Muscle of leg (tissue), 11 donors: Measurements from ENCODE around the gene SORT1. TPM values are rescaled to one million over a fixed set of nuclear protein-coding genes. Genes with fewer than 3 reads are reported as not detected.

Source experiments
- DNase-seq: peaks from one replicate; pipeline ENCODE4 v3.0.0; 2013
- H3K27ac ChIP-seq: one replicate; pipeline ENCODE4 v1.5.1; 2013; ENCODE audit warnings: mild to moderate bottlenecking, low read length, control low read depth
- H3K27me3 ChIP-seq: one replicate; pipeline ENCODE4 v1.6.1; 2013; ENCODE audit warnings: low read length; ENCODE audit not compliant: control insufficient read depth, insufficient read depth
- H3K36me3 ChIP-seq: one replicate; pipeline ENCODE4 v1.6.1; 2013; ENCODE audit warnings: low read length; ENCODE audit not compliant: control insufficient read depth, insufficient read depth
- H3K4me1 ChIP-seq: one replicate; pipeline ENCODE4 v1.6.1; 2013; ENCODE audit warnings: low read length; ENCODE audit not compliant: control insufficient read depth, insufficient read depth
- H3K4me3 ChIP-seq: one replicate; pipeline ENCODE4 v1.5.1; 2013; ENCODE audit warnings: low read length, control low read depth
- H3K9me3 ChIP-seq: replicated peaks from 2 replicates; pipeline ENCODE4 v1.6.1; 2013; ENCODE audit warnings: low read depth, low read length; ENCODE audit not compliant: control insufficient read depth
- WGBS: methylation state at CpG from one replicate; pipeline ENCODE4 v1.1.5; 2013; ENCODE audit warnings: missing lambda C conversion rate; ENCODE audit not compliant: insufficient coverage; 5-methylcytosine and 5-hydroxymethylcytosine counted together
- polyA plus RNA-seq, 8 donors: library from polyadenylated mRNA; unstranded; fragments of 120-200 nt; gene quantifications; one replicate each; pipeline versions ENCODE4 v1.2.1 to v1.2.3, GENCODE V29; 2013; ENCODE audit warnings: inconsistent platforms in 1 of 8, low replicate concordance in 1 of 8; ENCODE audit not compliant: insufficient read length in 8 of 8, insufficient read depth in 1 of 8
- total RNA-seq: library from RNA; stranded (reverse); fragments of 120-200 nt; gene quantifications from one replicate; pipeline ENCODE4 v1.2.4, GENCODE V29; 2013

SORT1 gene
- total and polyA plus RNA-seq, 9 donors = 11.6 to 32.1 (median 24.5) TPM

DNA sequence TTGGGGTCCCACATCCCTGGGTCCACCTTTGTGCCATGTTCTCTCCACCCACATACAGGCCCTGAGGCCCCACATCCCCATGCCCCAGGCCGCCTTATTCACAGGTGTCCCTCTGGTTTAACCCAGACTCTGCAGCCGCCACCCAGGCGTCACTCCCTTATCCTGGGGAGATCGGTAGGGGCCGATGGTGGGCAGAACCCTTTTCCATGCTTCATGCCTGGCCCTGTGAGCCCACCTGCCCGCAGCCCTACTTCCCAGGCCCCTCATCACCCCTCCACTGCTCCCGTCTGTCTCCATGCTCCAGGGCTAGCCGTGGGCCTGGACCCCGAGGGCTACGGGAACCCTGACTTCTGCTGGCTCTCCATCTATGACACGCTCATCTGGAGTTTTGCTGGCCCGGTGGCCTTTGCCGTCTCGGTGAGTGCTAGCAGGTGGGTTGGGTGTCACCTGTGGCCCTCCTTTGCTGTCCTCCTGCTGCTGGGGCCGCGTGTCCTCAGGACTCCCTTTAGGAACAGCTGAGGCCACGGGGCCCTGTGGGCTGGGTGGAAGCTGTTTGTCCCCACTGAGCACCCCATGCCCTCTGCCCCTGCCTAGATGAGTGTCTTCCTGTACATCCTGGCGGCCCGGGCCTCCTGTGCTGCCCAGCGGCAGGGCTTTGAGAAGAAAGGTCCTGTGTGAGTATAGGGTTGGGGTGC lies 126.9 kb downstream of the SORT1 start:
- Histone ChIP-seq H3K4me1 (peaks cover 14% of the 10 kb centered on the region), H3K36me3 (peaks cover 12% of the 10 kb centered on the region), H3K9me3 (no peaks in the 10 kb centered on the region), H3K27me3 (no peaks in the 10 kb centered on the region), H3K4me3 (no peak overlapping the region), H3K27ac (no peak overlapping the region)
- WGBS = 93% methylated on average over 15 of the region's 20 CpGs
- DNase-seq = no peak

DNA sequence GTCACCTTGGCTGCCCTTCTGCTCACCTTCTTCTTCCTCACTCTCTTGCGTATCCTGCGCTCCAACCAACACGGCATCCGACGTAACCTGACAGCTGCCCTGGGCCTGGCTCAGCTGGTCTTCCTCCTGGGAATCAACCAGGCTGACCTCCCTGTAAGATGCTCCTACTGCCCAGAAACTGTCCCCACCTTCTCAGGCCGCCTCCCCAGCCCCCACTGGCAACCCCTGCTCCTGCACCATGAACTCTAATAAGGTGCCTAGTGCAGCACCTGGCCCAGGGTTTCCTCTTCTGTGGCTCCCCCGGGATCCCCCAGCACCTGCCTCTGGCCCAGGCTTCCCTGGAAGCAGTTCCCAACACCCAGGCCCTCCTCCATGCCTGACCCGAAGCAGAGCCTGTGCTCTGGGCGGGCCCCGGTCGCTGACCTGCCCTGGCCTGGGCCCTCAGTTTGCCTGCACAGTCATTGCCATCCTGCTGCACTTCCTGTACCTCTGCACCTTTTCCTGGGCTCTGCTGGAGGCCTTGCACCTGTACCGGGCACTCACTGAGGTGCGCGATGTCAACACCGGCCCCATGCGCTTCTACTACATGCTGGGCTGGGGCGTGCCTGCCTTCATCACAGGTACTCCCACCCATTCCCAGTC lies 127.6 kb downstream of the SORT1 start:
- Histone ChIP-seq H3K36me3 (peaks cover 12% of the 10 kb centered on the region), H3K27me3 (no peaks in the 10 kb centered on the region), H3K4me3 (no peak overlapping the region), H3K27ac (no peak overlapping the region), H3K4me1 (peaks cover 14% of the 10 kb centered on the region), H3K9me3 (no peaks in the 10 kb centered on the region)
- DNase-seq = no peak
- WGBS = 89% methylated on average over 16 of the region's 17 CpGs

DNA sequence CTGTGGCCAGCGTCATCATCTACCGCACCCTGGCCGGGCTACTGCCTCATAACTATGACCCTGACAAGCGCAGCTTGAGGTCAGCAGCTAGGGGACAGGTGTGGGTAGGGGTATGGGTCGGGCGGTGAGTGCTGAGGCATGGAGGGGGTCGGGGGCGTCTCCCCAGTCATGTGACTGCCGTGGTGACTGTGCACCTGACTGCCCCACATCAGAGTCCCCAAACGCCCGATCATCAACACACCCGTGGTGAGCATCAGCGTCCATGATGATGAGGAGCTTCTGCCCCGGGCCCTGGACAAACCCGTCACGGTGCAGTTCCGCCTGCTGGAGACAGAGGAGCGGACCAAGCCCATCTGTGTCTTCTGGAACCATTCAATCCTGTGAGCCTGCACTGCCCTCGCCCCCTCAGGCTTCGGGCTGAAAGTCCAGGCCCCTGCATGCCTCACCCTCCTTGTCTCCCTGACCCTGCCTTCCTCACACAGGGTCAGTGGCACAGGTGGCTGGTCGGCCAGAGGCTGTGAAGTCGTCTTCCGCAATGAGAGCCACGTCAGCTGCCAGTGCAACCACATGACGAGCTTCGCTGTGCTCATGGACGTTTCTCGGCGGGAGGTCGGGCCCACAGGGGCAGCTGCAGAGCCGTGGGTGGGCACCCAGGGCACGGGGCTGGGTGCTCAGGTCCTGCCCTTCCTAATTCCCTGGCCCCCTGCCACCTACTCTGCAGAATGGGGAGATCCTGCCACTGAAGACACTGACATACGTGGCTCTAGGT lies 128.3 kb downstream of the SORT1 start:
- Histone ChIP-seq H3K9me3 (no peaks in the 10 kb centered on the region), H3K27ac (no peak overlapping the region), H3K4me1 (peaks cover 14% of the 10 kb centered on the region), H3K36me3 (peaks cover 12% of the 10 kb centered on the region), H3K27me3 (no peaks in the 10 kb centered on the region), H3K4me3 (no peak overlapping the region)
- DNase-seq = no peak
- 85% methylated on average over 25 of the region's 33 CpGs for WGBS

DNA sequence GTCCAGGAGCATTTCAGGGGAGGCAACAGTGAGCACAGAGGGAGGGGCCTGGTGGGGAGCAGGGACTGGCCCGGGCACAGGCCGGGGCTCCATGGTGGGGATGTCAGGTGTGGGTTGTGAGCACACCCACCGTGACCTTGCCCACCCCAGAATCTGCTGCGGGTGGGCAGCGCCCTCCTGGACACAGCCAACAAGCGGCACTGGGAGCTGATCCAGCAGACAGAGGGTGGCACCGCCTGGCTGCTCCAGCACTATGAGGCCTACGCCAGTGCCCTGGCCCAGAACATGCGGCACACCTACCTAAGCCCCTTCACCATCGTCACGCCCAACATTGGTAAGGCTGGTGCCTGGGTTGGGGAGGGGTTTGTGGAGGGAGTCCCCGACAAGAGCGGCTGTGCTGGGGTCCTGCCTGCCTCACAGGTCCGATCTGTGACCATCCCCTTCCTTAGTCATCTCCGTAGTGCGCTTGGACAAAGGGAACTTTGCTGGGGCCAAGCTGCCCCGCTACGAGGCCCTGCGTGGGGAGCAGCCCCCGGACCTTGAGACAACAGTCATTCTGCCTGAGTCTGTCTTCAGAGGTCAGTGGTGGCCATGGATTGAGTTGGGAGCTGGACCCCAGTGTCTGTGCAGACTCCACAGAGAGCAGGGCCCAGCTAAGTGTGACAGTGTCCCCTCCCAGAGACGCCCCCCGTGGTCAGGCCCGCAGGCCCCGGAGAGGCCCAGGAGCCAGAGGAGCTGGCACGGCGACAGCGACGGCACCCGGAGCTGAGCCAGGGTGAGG lies 129.1 kb downstream of the SORT1 start:
- Histone ChIP-seq H3K27ac (no peak overlapping the region), H3K36me3 (peaks cover 12% of the 10 kb centered on the region), H3K4me1 (peaks cover 14% of the 10 kb centered on the region), H3K4me3 (no peak overlapping the region), H3K27me3 (no peaks in the 10 kb centered on the region), H3K9me3 (no peaks in the 10 kb centered on the region)
- DNase-seq = no peak
- 89% methylated on average over 24 of the region's 29 CpGs for WGBS

DNA sequence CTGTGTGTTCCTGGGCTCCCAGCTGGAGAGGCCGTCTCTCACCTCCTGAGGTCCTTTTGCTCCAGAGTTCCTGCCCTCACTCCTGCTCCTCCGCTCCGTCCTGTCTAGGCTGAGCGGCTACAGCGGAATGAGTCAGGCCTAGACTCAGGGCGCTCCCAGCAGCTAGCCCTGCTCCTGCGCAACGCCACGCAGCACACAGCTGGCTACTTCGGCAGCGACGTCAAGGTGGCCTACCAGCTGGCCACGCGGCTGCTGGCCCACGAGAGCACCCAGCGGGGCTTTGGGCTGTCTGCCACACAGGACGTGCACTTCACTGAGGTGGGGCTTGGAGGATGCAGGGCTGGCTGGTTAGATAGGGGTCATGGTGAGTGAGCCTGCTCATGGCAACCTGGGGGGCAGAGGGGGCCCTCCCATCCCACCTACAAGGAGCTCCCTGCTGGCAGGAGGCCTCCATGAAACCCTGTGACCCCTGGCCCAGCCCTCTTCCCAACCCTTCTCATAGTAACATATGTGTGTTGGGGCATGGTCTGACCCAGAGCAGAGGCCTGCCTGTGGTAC lies 129.9 kb downstream of the SORT1 start:
- WGBS = 91% methylated on average over 16 of the region's 17 CpGs
- H3K36me3 ChIP-seq = peaks cover 12% of the 10 kb centered on the region

DNA sequence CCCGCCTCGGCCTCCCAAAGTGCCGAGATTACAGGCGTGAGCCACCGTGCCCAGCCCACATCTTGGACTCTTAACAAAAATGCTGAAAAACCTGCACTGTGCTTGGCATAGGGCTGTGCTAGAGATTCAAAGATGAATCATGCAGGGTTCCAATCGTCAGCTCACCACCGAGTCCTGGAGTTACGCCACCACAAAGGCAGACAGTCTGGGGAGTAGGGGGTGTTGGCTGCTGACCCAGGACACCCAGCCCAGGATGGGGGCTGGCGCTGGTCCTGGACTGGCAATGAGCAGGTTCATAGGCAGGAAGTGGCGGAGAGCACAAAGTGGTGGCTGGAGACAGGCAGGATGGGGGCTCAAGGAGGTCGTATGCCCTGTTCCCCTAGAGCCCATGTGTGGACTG lies 130.8 kb downstream of the SORT1 start:
- Histone ChIP-seq H3K27me3 (no peaks in the 10 kb centered on the region), H3K4me3 (no peak overlapping the region), H3K27ac (no peak overlapping the region), H3K36me3 (peaks cover 12% of the 10 kb centered on the region), H3K4me1 (peaks cover 4% of the 10 kb centered on the region), H3K9me3 (no peaks in the 10 kb centered on the region)
- 87% methylated on average over 11 of the region's 11 CpGs for WGBS
- DNase-seq = no peak

More for the DNA sequence above, 129.9 kb downstream of the SORT1 start:
- DNase-seq = no peak
- no peak overlapping the region for H3K27ac ChIP-seq
- peaks cover 10% of the 10 kb centered on the region for H3K4me1 ChIP-seq
- no peak overlapping the region for H3K4me3 ChIP-seq
- H3K9me3 ChIP-seq = no peaks in the 10 kb centered on the region
- no peaks in the 10 kb centered on the region for H3K27me3 ChIP-seq

DNA sequence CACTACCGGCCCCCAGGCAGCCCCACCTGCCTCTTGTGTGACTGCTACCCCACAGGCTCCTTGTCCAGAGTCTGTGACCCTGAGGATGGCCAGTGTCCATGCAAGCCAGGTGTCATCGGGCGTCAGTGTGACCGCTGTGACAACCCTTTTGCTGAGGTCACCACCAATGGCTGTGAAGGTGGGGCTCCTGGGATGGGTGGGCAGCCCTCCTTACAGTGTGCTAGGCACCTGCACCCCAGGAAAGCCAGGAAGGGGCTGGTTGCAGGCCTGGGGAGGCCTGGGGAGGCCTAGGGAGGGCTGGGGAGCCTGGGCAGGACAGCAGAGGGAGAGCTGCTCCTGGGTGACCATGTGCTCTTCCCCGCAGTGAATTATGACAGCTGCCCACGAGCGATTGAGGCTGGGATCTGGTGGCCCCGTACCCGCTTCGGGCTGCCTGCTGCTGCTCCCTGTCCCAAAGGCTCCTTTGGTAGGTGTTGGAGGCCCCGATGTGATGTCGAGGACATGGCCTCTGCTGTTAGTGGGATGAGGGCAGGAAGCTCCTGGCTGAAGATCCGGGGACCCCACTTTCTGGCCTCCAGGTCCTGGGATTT lies 131.9 kb downstream of the SORT1 start:
- WGBS = 86% methylated on average over 7 of the region's 13 CpGs
- Histone ChIP-seq H3K9me3 (no peaks in the 10 kb centered on the region), H3K27ac (no peak overlapping the region), H3K36me3 (peaks cover 12% of the 10 kb centered on the region), H3K27me3 (no peaks in the 10 kb centered on the region), H3K4me3 (no peak overlapping the region), H3K4me1 (peaks cover 2% of the 10 kb centered on the region)
- DNase-seq = no peak

DNA sequence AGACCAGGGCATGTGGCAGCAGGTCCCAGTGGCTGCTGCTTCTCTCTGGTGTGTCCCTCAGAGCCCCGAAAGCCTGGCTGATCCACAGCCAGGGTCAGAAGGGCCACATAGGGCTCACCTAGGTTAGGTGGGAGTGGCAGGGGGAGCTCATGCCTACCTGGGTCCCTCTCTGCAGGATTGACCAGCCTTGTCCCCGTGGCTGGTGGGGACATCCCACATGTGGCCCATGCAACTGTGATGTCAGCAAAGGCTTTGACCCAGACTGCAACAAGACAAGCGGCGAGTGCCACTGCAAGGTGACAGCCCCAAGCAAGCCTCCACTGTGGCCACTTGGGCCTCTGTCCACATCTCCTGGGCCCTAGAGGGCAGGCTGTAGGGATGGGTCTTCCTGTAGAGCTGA lies 132.7 kb downstream of the SORT1 start:
- no peaks in the 10 kb centered on the region for H3K9me3 ChIP-seq
- no peak overlapping the region for H3K27ac ChIP-seq
- no peak overlapping the region for H3K4me3 ChIP-seq
- WGBS = 93% methylated on average over 4 of the region's 4 CpGs
- DNase-seq = no peak
- H3K36me3 ChIP-seq = peaks cover 9% of the 10 kb centered on the region
- peaks cover 2% of the 10 kb centered on the region for H3K4me1 ChIP-seq
- H3K27me3 ChIP-seq = no peaks in the 10 kb centered on the region

DNA sequence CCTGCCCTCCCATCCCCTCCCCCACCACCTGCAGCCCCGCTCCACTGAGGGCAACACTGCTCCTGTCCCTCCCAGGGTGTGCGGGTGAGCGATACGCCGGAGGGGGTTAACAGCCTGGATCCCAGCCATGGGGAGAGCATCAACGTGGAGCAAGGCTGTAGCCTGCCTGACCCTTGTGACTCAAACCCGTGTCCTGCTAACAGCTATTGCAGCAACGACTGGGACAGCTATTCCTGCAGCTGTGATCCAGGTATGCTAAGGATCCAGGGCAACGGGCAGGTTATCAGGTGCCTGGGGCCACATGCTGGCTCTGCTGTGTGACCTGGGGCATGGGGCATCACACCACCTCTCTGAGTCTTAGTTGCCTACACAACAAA lies 133.4 kb downstream of the SORT1 start:
- Histone ChIP-seq H3K4me3 (no peak overlapping the region), H3K36me3 (peaks cover 9% of the 10 kb centered on the region), H3K9me3 (no peaks in the 10 kb centered on the region), H3K4me1 (peaks cover 2% of the 10 kb centered on the region), H3K27ac (no peak overlapping the region), H3K27me3 (no peaks in the 10 kb centered on the region)
- no peak for DNase-seq
- WGBS = 71% methylated on average over 9 of the region's 9 CpGs
